Measurements from ENCODE around the gene AP1G2. TPM values are rescaled to one million over a fixed set of nuclear protein-coding genes. Genes with fewer than 3 reads are reported as not detected.

The AP1G2 gene
- total RNA-seq, 2 experiments from 2014 or later = 193 to 198 TPM

GRCh38 chr14:23524954-23525353, 42.6 kb downstream of the AP1G2 start:
- no peaks in the 10 kb centered on the region for H3K4me1 Mint-ChIP-seq (ENCODE audit: low read depth)
- Histone ChIP-seq H3K36me3 (ENCODE audit: insufficient read depth, low read length) (no peaks in the 10 kb centered on the region), H3K4me1 (ENCODE audit: insufficient read depth, low read length) (no peaks in the 10 kb centered on the region), H3K9me3 (ENCODE audit: control insufficient read depth in 1 of 2, insufficient read depth in 1 of 2, low read length in 2 of 2) (no peaks in the 10 kb centered on the region), H3K27ac (ENCODE audit: low read depth in 1 of 2, low read length in 2 of 2) (no peak overlapping the region), H3K27me3 (ENCODE audit: control insufficient read depth in 1 of 2, insufficient read depth in 2 of 2, low read length in 2 of 2) (no peaks in the 10 kb centered on the region), H3K4me3 (ENCODE audit: low read length) (no peak overlapping the region)
- TF ChIP-seq, protein P1, sequence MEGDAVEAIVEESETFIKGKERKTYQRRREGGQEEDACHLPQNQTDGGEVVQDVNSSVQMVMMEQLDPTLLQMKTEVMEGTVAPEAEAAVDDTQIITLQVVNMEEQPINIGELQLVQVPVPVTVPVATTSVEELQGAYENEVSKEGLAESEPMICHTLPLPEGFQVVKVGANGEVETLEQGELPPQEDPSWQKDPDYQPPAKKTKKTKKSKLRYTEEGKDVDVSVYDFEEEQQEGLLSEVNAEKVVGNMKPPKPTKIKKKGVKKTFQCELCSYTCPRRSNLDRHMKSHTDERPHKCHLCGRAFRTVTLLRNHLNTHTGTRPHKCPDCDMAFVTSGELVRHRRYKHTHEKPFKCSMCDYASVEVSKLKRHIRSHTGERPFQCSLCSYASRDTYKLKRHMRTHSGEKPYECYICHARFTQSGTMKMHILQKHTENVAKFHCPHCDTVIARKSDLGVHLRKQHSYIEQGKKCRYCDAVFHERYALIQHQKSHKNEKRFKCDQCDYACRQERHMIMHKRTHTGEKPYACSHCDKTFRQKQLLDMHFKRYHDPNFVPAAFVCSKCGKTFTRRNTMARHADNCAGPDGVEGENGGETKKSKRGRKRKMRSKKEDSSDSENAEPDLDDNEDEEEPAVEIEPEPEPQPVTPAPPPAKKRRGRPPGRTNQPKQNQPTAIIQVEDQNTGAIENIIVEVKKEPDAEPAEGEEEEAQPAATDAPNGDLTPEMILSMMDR (IDR thresholded peaks at IDR 0.05) = no peak
- H3K27ac Mint-ChIP-seq = no peak overlapping the region
- no peaks in the 10 kb centered on the region for H3K9me3 Mint-ChIP-seq
- no peak for DNase-seq
- H3K36me3 Mint-ChIP-seq (ENCODE audit: low read depth) = no peaks in the 10 kb centered on the region
- H3K4me3 Mint-ChIP-seq = no peak overlapping the region
- intact Hi-C loops (cut with DNase I, micrococcal nuclease) = no loop called here
- H3K27me3 Mint-ChIP-seq = no peaks in the 10 kb centered on the region
- no peak for ATAC-seq (ENCODE audit: poor library complexity)
- CTCF ChIA-PET = no interaction called here
- POLR2A ChIA-PET = no interaction called here

GRCh38 chr14:23523229-23524016, 44.2 kb downstream of the AP1G2 start:
- no peaks in the 10 kb centered on the region for H3K9me3 ChIP-seq (ENCODE audit: control insufficient read depth in 1 of 2, insufficient read depth in 1 of 2, low read length in 2 of 2)
- H3K4me1 ChIP-seq (ENCODE audit: insufficient read depth, low read length) = no peaks in the 10 kb centered on the region
- TF ChIP-seq, protein P1 (IDR thresholded peaks at IDR 0.05) = no peak
- no peak overlapping the region for H3K4me3 ChIP-seq (ENCODE audit: low read length)
- H3K9me3 Mint-ChIP-seq = no peaks in the 10 kb centered on the region
- H3K36me3 ChIP-seq (ENCODE audit: insufficient read depth, low read length) = no peaks in the 10 kb centered on the region
- intact Hi-C loops (cut with DNase I, micrococcal nuclease) = no loop called here
- H3K4me1 Mint-ChIP-seq (ENCODE audit: low read depth) = no peaks in the 10 kb centered on the region
- H3K36me3 Mint-ChIP-seq (ENCODE audit: low read depth) = no peaks in the 10 kb centered on the region
- H3K4me3 Mint-ChIP-seq = no peak overlapping the region
- no peak overlapping the region for H3K27ac Mint-ChIP-seq
- no peak overlapping the region for H3K27ac ChIP-seq (ENCODE audit: low read depth in 1 of 2, low read length in 2 of 2)
- POLR2A ChIA-PET = no interaction called here
- no peaks in the 10 kb centered on the region for H3K27me3 Mint-ChIP-seq
- H3K27me3 ChIP-seq (ENCODE audit: control insufficient read depth in 1 of 2, insufficient read depth in 2 of 2, low read length in 2 of 2) = no peaks in the 10 kb centered on the region
- ATAC-seq (ENCODE audit: poor library complexity) (no peak), DNase-seq (no peak)
- CTCF ChIA-PET = no interaction called here

GRCh38 chr14:23522643-23523198, 44.9 kb downstream of the AP1G2 start:
- TF ChIP-seq, protein P1 (IDR thresholded peaks at IDR 0.05) = no peak
- POLR2A ChIA-PET = no interaction called here

More at GRCh38 chr14:23522643-23523198, 44.9 kb downstream of the AP1G2 start:
- H3K4me3 ChIP-seq (ENCODE audit: low read length) = no peak overlapping the region
- no peaks in the 10 kb centered on the region for H3K9me3 Mint-ChIP-seq
- no peaks in the 10 kb centered on the region for H3K36me3 Mint-ChIP-seq (ENCODE audit: low read depth)
- no peak overlapping the region for H3K27ac ChIP-seq (ENCODE audit: low read depth in 1 of 2, low read length in 2 of 2)
- no peaks in the 10 kb centered on the region for H3K27me3 Mint-ChIP-seq
- no peak for ATAC-seq (ENCODE audit: poor library complexity)
- H3K4me3 Mint-ChIP-seq = no peak overlapping the region
- intact Hi-C loops (cut with DNase I, micrococcal nuclease) = no loop called here
- CTCF ChIA-PET = no interaction called here
- no peaks in the 10 kb centered on the region for H3K4me1 Mint-ChIP-seq (ENCODE audit: low read depth)
- H3K36me3 ChIP-seq (ENCODE audit: insufficient read depth, low read length) = no peaks in the 10 kb centered on the region
- no peaks in the 10 kb centered on the region for H3K9me3 ChIP-seq (ENCODE audit: control insufficient read depth in 1 of 2, insufficient read depth in 1 of 2, low read length in 2 of 2)
- DNase-seq = no peak
- no peaks in the 10 kb centered on the region for H3K4me1 ChIP-seq (ENCODE audit: insufficient read depth, low read length)
- no peak overlapping the region for H3K27ac Mint-ChIP-seq
- no peaks in the 10 kb centered on the region for H3K27me3 ChIP-seq (ENCODE audit: control insufficient read depth in 1 of 2, insufficient read depth in 2 of 2, low read length in 2 of 2)

Measured in CD4-positive, alpha-beta T cell (primary cell).